ENCODE measurements around the gene FRY. TPM values are rescaled to one million over a fixed set of nuclear protein-coding genes. Genes with fewer than 3 reads are reported as not detected.

The FRY gene
- total and polyA plus RNA-seq, 2 of the 13 experiments (the other 11 are each of a cell fraction or from before 2014, with no cell fraction given), result 8.2 to 13.1 TPM

DNA sequence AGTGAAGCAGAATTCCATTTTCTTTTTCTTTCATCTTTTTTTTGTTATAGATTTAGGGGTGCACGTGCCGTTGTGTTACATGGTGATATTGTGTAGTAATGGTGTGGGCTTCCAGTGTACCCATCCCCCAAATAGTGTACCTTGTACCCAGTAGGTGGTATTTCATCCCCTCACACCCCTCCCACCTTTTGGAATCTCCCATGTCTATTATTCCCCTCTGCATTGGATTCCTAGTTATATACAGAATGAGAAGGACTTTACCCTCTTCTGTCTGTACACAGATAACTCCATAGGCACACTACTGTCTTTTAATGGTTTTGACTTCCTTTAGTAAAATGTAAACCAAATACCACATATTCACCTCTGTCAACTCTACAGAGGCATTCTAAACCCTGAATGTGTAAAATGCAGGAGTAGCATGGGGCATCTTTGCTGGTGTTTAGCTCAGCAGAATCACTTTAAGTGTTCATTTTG is 28.0 kb downstream of the FRY start (continued):
- TF ChIP-seq, protein P1, sequence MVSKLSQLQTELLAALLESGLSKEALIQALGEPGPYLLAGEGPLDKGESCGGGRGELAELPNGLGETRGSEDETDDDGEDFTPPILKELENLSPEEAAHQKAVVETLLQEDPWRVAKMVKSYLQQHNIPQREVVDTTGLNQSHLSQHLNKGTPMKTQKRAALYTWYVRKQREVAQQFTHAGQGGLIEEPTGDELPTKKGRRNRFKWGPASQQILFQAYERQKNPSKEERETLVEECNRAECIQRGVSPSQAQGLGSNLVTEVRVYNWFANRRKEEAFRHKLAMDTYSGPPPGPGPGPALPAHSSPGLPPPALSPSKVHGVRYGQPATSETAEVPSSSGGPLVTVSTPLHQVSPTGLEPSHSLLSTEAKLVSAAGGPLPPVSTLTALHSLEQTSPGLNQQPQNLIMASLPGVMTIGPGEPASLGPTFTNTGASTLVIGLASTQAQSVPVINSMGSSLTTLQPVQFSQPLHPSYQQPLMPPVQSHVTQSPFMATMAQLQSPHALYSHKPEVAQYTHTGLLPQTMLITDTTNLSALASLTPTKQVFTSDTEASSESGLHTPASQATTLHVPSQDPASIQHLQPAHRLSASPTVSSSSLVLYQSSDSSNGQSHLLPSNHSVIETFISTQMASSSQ (IDR thresholded peaks at IDR 0.05; ENCODE audit: low read depth), result no peak
- TF ChIP-seq, protein P1 (CRISPR knock-in tag; IDR thresholded peaks at IDR 0.05; ENCODE audit: borderline replicate concordance), result peak; percentile 25; the same call in 1 of the 2 replicates
- TF ChIP-seq IRF2 (CRISPR knock-in tag; IDR thresholded peaks at IDR 0.05) (peak; percentile 34; the same call in 1 of the 2 replicates), MEF2D (CRISPR knock-in tag; IDR thresholded peaks at IDR 0.05) (peak; percentile 65), ATF7 (IDR thresholded peaks at IDR 0.05) (no peak), ATF7 (CRISPR knock-in tag; IDR thresholded peaks at IDR 0.05) (no peak; the same call in 1 of the 2 replicates), SRSF4 (IDR thresholded peaks at IDR 0.05; ENCODE audit: low read depth, low read length, poor library complexity, severe bottlenecking) (no peak), ZNF891 (CRISPR knock-in tag; IDR thresholded peaks at IDR 0.05) (no peak), TEAD3 (CRISPR knock-in tag; optimal IDR thresholded peaks at IDR 0.05; ENCODE audit: borderline replicate concordance) (peak; percentile 96), EP300 (IDR thresholded peaks at IDR 0.05; ENCODE audit: low read depth in 2 of 2, low read length in 2 of 2) (peak; percentile 43 to 86; a peak in 3 of 4 replicates), EP300 (CRISPR knock-in tag; IDR thresholded peaks at IDR 0.05; ENCODE audit: borderline replicate concordance) (peak; percentile 84), ZNF792 (CRISPR knock-in tag; IDR thresholded peaks at IDR 0.05) (peak; percentile 30; the same call in 1 of the 2 replicates), NCOA2 (CRISPR knock-in tag; IDR thresholded peaks at IDR 0.05) (peak; percentile 89), ZNF652 (CRISPR knock-in tag; IDR thresholded peaks at IDR 0.05; ENCODE audit: borderline replicate concordance, low read depth) (peak; percentile 15; the same call in 1 of the 2 replicates)
- TF ChIP-seq, protein P2, sequence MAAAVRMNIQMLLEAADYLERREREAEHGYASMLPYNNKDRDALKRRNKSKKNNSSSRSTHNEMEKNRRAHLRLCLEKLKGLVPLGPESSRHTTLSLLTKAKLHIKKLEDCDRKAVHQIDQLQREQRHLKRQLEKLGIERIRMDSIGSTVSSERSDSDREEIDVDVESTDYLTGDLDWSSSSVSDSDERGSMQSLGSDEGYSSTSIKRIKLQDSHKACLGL (CRISPR knock-in tag; IDR thresholded peaks at IDR 0.05), result no peak
- TF ChIP-seq, protein P3, sequence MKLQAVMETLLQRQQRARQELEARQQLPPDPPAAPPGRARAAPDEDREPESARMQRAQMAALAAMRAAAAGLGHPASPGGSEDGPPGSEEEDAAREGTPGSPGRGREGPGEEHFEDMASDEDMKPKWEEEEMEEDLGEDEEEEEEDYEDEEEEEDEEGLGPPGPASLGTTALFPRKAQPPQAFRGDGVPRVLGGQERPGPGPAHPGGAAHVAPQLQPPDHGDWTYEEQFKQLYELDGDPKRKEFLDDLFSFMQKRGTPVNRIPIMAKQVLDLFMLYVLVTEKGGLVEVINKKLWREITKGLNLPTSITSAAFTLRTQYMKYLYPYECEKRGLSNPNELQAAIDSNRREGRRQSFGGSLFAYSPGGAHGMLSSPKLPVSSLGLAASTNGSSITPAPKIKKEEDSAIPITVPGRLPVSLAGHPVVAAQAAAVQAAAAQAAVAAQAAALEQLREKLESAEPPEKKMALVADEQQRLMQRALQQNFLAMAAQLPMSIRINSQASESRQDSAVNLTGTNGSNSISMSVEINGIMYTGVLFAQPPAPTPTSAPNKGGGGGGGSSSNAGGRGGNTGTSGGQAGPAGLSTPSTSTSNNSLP (IDR thresholded peaks at IDR 0.05; ENCODE audit: low read depth, low read length), result peak; percentile 98
- TF ChIP-seq, protein P4, sequence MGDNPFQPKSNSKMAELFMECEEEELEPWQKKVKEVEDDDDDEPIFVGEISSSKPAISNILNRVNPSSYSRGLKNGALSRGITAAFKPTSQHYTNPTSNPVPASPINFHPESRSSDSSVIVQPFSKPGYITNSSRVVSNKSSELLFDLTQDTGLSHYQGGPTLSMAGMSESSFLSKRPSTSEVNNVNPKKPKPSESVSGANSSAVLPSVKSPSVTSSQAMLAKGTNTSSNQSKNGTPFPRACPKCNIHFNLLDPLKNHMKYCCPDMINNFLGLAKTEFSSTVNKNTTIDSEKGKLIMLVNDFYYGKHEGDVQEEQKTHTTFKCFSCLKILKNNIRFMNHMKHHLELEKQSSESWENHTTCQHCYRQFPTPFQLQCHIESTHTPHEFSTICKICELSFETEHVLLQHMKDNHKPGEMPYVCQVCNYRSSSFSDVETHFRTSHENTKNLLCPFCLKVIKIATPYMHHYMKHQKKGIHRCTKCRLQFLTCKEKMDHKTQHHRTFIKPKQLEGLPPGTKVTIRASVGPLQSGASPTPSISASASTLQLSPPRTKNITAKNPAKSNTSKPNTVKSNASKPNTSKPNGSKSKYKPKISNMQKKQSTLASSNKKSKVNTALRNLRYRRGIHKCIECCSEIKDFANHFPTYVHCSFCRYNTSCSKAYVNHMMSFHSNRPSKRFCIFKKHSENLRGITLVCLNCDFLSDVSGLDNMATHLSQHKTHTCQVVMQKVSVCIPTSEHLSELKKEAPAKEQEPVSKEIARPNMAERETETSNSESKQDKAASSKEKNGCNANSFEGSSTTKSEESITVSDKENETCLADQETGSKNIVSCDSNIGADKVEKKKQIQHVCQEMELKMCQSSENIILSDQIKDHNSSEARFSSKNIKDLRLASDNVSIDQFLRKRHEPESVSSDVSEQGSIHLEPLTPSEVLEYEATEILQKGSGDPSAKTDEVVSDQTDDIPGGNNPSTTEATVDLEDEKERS (CRISPR knock-in tag; IDR thresholded peaks at IDR 0.05), result peak; percentile 58; the same call in 1 of the 2 replicates
- TF ChIP-seq, protein P5, sequence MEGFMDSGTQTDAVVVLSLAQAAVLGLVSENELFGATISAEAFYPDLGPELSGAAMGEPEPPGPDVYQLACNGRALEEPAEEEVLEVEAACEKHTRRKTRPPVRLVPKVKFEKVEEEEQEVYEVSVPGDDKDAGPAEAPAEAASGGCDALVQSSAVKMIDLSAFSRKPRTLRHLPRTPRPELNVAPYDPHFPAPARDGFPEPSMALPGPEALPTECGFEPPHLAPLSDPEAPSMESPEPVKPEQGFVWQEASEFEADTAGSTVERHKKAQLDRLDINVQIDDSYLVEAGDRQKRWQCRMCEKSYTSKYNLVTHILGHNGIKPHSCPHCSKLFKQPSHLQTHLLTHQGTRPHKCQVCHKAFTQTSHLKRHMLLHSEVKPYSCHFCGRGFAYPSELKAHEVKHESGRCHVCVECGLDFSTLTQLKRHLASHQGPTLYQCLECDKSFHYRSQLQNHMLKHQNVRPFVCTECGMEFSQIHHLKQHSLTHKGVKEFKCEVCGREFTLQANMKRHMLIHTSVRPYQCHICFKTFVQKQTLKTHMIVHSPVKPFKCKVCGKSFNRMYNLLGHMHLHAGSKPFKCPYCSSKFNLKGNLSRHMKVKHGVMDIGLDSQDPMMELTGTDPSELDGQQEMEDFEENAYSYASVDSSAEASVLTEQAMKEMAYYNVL (CRISPR knock-in tag; IDR thresholded peaks at IDR 0.05; ENCODE audit: borderline replicate concordance), result peak; percentile 59; the same call in 1 of the 2 replicates

Data from HepG2 (cell line).